Right lobe of liver (tissue), 4 donors: ENCODE measurements around the gene XRN1.

Experiments
- CTCF ChIP-seq, 4 donors: fragments of 200-600 bp in 3 of 4; fragments of 450-650 bp in 1 of 4; IDR thresholded peaks; one replicate each; pipeline versions ENCODE4 v1.5.1 to v1.8.0; 2016 to 2022; ENCODE audit warnings: antibody characterized with exemption in 4 of 4, mild to moderate bottlenecking in 2 of 4
- POLR2A ChIP-seq: fragments of 450-650 bp; IDR thresholded peaks from one replicate; pipeline ENCODE4 v1.6.1; 2017; ENCODE audit warnings: antibody characterized with exemption, mild to moderate bottlenecking
- donor health status: DM: no; HTN: no; CAD: no.
- donor health status: DM: no; HTN: no; CAD: no.
- donor health status: DM: no; HTN: yes; CAD: no.

GRCh38 chr3:142353571-142353970 is 94.3 kb downstream of the XRN1 start:
- no peak for TF ChIP-seq CTCF (IDR thresholded peaks at IDR 0.05)
- TF ChIP-seq POLR2A, result no peak
